K562 (cell line): ENCODE data around the gene SCGB1A1. TPM values are rescaled to one million over a fixed set of nuclear protein-coding genes. Genes with fewer than 3 reads are reported as not detected.

ENCODE experiments used
- BDP1 ChIP-seq: IDR thresholded peaks from 3 replicates; pipeline ENCODE4 v1.6.1; 2011; ENCODE audit not compliant: insufficient read length, insufficient read depth
- EGR1 ChIP-seq: fragments of 450-650 bp; conservative IDR thresholded peaks from 2 replicates; pipeline ENCODE4 v1.6.1; 2017; ENCODE audit warnings: mild to moderate bottlenecking
- FOXM1 ChIP-seq, 2 experiments: fragments of 450-650 bp in 1 of 2; sonication (generic) in 1 of 2; formaldehyde crosslinking in 1 of 2; IDR thresholded peaks; 2 replicates each; pipeline versions ENCODE4 v1.6.1 to v1.9.0; 2017 to 2022; ENCODE audit warnings: low read depth in 2 of 2, mild to moderate bottlenecking in 2 of 2, missing genetic modification reagents in 1 of 2, moderate library complexity in 1 of 2
- HNRNPUL1 ChIP-seq: fragments of 200-400 bp; formaldehyde crosslinking; IDR thresholded peaks from 2 replicates; pipeline ENCODE4 v1.6.1; 2017; ENCODE audit warnings: low read length
- ID3 ChIP-seq, 2 experiments: fragments of 250-450 bp in 1 of 2; fragments of 450-650 bp in 1 of 2; sonication (Bioruptor Pico) in 1 of 2; IDR thresholded peaks; 2 replicates each; pipeline versions ENCODE4 v1.6.1 to v1.8.0; 2016 to 2021; ENCODE audit warnings: mild to moderate bottlenecking in 2 of 2, moderate library complexity in 2 of 2, missing compliant biosample characterization in 1 of 2, missing genetic modification characterization in 1 of 2
- NCOA1 ChIP-seq: fragments of 450-650 bp; IDR thresholded peaks from 2 replicates; pipeline ENCODE4 v1.6.1; 2016; ENCODE audit warnings: low read depth
- NR3C1 ChIP-seq: sonication (generic); formaldehyde crosslinking; IDR thresholded peaks from 2 replicates; pipeline ENCODE4 v1.8.1; 2022; ENCODE audit warnings: missing genetic modification reagents
- PTRF ChIP-seq: fragments of 450-650 bp; IDR thresholded peaks from 2 replicates; pipeline ENCODE4 v1.6.1; 2016; ENCODE audit warnings: mild to moderate bottlenecking, missing genetic modification characterization, missing compliant biosample characterization
- SETDB1 ChIP-seq: IDR thresholded peaks from one replicate; pipeline ENCODE4 v1.6.1; 2012; ENCODE audit warnings: low read length, control low read depth, inconsistent platforms
- SOX6 ChIP-seq: fragments of 450-650 bp; IDR thresholded peaks from 2 replicates; pipeline ENCODE4 v1.6.1; 2014; ENCODE audit warnings: mild to moderate bottlenecking
- TEAD1 ChIP-seq, 2 experiments: fragments of 450-650 bp in 1 of 2; sonication (generic) in 1 of 2; formaldehyde crosslinking; IDR thresholded peaks; 2 replicates each; pipeline versions ENCODE4 v1.4.0 to v1.8.0; 2020 to 2022; ENCODE audit warnings: mild to moderate bottlenecking in 2 of 2, missing genetic modification reagents in 1 of 2
- UBTF ChIP-seq, 2 experiments: IDR thresholded peaks; 2 replicates each; pipeline ENCODE4 v1.6.1; 2012; ENCODE audit warnings: improper control_type of control experiment in 2 of 2, low read depth in 2 of 2, low read length in 2 of 2, borderline replicate concordance in 1 of 2
- polyA plus RNA-seq, 8 experiments: library from polyadenylated mRNA; depleted of rRNA in 4 of 8; stranded (reverse) in 5 of 8; unstranded in 3 of 8; fragments of >200 nt; fragmentation: Nextera tagmentation in 2 of 8; fragmentation: Illumina TruSeq in 1 of 8; extraction: Ambion mirVana in 2 of 8; extraction: Trizol in 1 of 8; gene quantifications; 2 replicates each; pipeline versions ENCODE4 v1.2.1 to v1.2.3, GENCODE V29; 2011 to 2014; ENCODE audit warnings: inconsistent platforms in 1 of 8, missing spikeins in 1 of 8
- total RNA-seq, 7 experiments: library from RNA; depleted of rRNA in 6 of 7; stranded (reverse); fragments of >200 nt in 6 of 7; fragmentation: Illumina TruSeq in 2 of 7; extraction: Trizol in 2 of 7; gene quantifications; 2 replicates each; pipeline versions ENCODE4 v1.2.1 to v1.2.3, GENCODE V29; 2011 to 2021; ENCODE audit warnings: low replicate concordance in 1 of 7
- TF ChIP-seq, protein P1 (sequence below): fragments of 450-650 bp; IDR thresholded peaks from 2 replicates; pipeline ENCODE4 v1.6.1; 2017; ENCODE audit warnings: antibody characterized with exemption

Gene SCGB1A1
- total and polyA plus RNA-seq, 9 of the 15 experiments (the other 6 are each of a cell fraction or from before 2014, with no cell fraction given) = 0.55 TPM; not detected in 8

- no peak for TF ChIP-seq NR3C1 (CRISPR knock-in tag)
- peak; percentile 53; the same call in 1 of the 2 replicates for TF ChIP-seq NCOA1
- TF ChIP-seq BDP1 = no peak
- TF ChIP-seq FOXM1 (IDR thresholded peaks at IDR 0.05; ENCODE audit: low read depth) = 0 out of 2 replicates have a peak, but pooled peaks have one; percentile 10
- TF ChIP-seq FOXM1 (CRISPR knock-in tag; IDR thresholded peaks at IDR 0.05; ENCODE audit: low read depth) = no peak
- 0 out of 4 replicates have a peak, but pooled peaks of 1 of the 2 experiments have one; percentile 35 for TF ChIP-seq TEAD1 (CRISPR knock-in tag; IDR thresholded peaks at IDR 0.05)
- TF ChIP-seq, protein P1, sequence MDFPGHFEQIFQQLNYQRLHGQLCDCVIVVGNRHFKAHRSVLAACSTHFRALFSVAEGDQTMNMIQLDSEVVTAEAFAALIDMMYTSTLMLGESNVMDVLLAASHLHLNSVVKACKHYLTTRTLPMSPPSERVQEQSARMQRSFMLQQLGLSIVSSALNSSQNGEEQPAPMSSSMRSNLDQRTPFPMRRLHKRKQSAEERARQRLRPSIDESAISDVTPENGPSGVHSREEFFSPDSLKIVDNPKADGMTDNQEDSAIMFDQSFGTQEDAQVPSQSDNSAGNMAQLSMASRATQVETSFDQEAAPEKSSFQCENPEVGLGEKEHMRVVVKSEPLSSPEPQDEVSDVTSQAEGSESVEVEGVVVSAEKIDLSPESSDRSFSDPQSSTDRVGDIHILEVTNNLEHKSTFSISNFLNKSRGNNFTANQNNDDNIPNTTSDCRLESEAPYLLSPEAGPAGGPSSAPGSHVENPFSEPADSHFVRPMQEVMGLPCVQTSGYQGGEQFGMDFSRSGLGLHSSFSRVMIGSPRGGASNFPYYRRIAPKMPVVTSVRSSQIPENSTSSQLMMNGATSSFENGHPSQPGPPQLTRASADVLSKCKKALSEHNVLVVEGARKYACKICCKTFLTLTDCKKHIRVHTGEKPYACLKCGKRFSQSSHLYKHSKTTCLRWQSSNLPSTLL = peak; percentile 46; the same call in 1 of the 2 replicates
- TF ChIP-seq ID3 (CRISPR knock-in tag; IDR thresholded peaks at IDR 0.05) = no peak
- TF ChIP-seq ID3 (tag; IDR thresholded peaks at IDR 0.05) = no peak
- no peak for TF ChIP-seq PTRF (tag)
- TF ChIP-seq UBTF (IDR thresholded peaks at IDR 0.05; ENCODE audit: borderline replicate concordance in 1 of 2, low read depth in 2 of 2, low read length in 2 of 2) = no peak
- no peak for TF ChIP-seq SETDB1
- TF ChIP-seq EGR1 = peak; percentile 75
- TF ChIP-seq HNRNPUL1 = no peak
- peak; percentile 44; the same call in 1 of the 2 replicates for TF ChIP-seq SOX6
Measured at GRCh38 chr11:62472063-62472884, 53.4 kb downstream of the SCGB1A1 start (continued).
